Mucosa of rectum (tissue), 2 donors: ENCODE data around the gene RPGRIP1.
A peak's percentile ranks its signal among the peaks of the same experiment; 100 is the strongest.
"Not testable (repeated sequence)": the region's sequence is repeated elsewhere in the genome, so short reads cannot be mapped to it uniquely, and the experiment has no call there.

Source experiments
- H3K27ac ChIP-seq, 2 donors: one replicate each; pipeline ENCODE4 v1.7.0; 2013; ENCODE audit warnings: inconsistent platforms in 2 of 2, low read depth in 2 of 2, low read length in 2 of 2
- H3K27me3 ChIP-seq, 2 donors: one replicate each; pipeline ENCODE4 v1.7.0; 2013; ENCODE audit warnings: low read length in 2 of 2; ENCODE audit not compliant: control insufficient read depth in 2 of 2, insufficient read depth in 2 of 2
- H3K36me3 ChIP-seq, 2 donors: one replicate each; pipeline ENCODE4 v1.7.0; 2013; ENCODE audit warnings: low read length in 2 of 2; ENCODE audit not compliant: control insufficient read depth in 2 of 2, insufficient read depth in 2 of 2
- H3K4me1 ChIP-seq, 2 donors: one replicate each; pipeline ENCODE4 v1.7.0; 2013; ENCODE audit warnings: low read length in 2 of 2, mild to moderate bottlenecking in 1 of 2; ENCODE audit not compliant: control insufficient read depth in 2 of 2, insufficient read depth in 2 of 2
- H3K4me3 ChIP-seq, 2 donors: one replicate each; pipeline ENCODE4 v1.7.0; 2013; ENCODE audit warnings: low read length in 2 of 2
- H3K9ac ChIP-seq, 2 donors: one replicate each; pipeline ENCODE4 v1.7.0; 2013; ENCODE audit warnings: low read length in 2 of 2, low read depth in 1 of 2, mild to moderate bottlenecking in 1 of 2
- H3K9me3 ChIP-seq, 2 donors: one replicate each; pipeline ENCODE4 v1.7.0; 2013; ENCODE audit warnings: low read length in 2 of 2; ENCODE audit not compliant: control insufficient read depth in 2 of 2
- donor health status: healthy.
- donor health status: Normal muscosa, but diverticular disease.

Gene RPGRIP1

DNA sequence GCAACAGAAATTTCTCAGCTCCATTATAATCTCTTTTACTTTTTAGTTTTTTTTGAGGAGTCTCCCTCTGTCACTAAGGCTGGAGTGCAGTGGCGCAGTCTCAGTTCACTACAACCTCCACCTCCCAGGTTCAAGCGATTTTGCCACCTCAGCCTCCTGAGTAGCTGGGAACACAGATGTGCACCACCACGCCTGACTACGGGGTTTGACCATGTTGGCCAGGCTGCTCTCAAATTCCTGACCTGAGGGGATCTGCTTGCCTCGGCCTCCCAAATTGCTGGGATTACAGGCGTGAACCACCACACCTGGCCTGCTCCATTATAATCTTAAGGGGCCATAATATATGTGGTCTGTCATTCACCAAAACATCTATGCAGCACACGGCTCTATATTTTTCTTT is 34.1 kb upstream of the RPGRIP1 start:
- H3K36me3 ChIP-seq: peaks cover 45 to 50% of the 10 kb centered on the region in 2 donors
- H3K4me1 ChIP-seq: no peaks in the 10 kb centered on the region
- H3K4me3 ChIP-seq: no peak overlapping the region
- no peak overlapping the region for H3K9ac ChIP-seq
- no peaks in the 10 kb centered on the region for H3K9me3 ChIP-seq
- no peaks in the 10 kb centered on the region for H3K27me3 ChIP-seq
- no peak overlapping the region for H3K27ac ChIP-seq

DNA sequence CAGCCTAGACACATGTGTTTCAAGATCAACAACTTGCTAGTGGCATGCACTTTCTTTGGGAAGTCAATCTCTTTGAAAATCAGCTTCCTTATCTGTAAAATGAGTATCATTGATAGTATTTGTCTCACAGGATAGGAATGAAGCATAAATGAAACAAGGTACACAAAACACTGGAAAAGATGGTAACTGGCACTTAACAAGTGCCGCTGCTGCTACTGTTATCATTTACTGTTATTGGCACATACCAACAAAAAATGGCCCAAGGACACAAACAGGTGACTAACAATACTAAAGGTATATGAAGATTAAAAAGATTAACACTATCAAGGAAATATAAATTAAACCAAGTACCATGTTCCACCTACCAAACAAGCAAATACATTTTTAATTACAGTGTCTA is 31.5 kb upstream of the RPGRIP1 start:
- H3K27me3 ChIP-seq: no peaks in the 10 kb centered on the region
- H3K9ac ChIP-seq: no peak overlapping the region
- no peaks in the 10 kb centered on the region for H3K9me3 ChIP-seq
- H3K36me3 ChIP-seq: peaks cover 40 to 59% of the 10 kb centered on the region in 2 donors
- no peak overlapping the region for H3K27ac ChIP-seq
- no peak overlapping the region for H3K4me3 ChIP-seq
- H3K4me1 ChIP-seq: no peaks in the 10 kb centered on the region

DNA sequence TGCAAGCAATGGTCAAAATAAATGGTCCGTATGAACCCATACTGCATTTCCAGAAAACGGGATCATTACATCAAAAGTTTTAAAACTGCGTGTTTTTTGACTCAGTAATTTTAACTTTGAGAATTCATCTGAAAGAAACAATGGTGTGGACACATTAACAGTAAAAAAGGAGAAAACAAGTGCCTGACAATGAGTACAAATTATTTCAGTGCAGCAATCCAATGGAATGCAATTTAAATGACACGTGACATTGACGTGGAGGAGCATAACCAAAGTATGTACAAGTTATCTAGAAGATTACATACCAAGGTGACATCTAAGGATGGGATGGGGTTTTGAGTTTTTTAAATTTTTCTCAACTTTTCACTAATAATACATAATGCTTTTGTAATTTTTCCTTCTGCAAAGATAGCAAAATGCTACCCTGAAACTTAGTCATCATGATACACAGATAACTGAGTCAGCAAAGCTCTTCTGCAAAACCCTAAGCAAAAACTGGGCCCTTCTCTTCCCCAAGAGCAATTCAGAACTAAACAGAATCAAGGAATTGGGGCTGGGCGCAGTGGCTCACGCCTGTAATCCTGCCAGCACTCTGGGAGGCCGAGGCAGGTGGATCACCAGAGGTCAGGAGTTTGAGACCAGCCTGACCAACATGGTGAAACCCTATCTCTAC is 31.0 kb upstream of the RPGRIP1 start:
- no peak overlapping the region for H3K9ac ChIP-seq
- H3K27ac ChIP-seq: no peak overlapping the region
- peaks cover 35 to 57% of the 10 kb centered on the region in 2 donors for H3K36me3 ChIP-seq
- no peak overlapping the region for H3K4me3 ChIP-seq
- no peaks in the 10 kb centered on the region for H3K4me1 ChIP-seq
- H3K9me3 ChIP-seq: no peaks in the 10 kb centered on the region
- H3K27me3 ChIP-seq: no peaks in the 10 kb centered on the region

- Histone ChIP-seq H3K27ac (no peak overlapping the region), H3K4me1 (peaks cover 0 to 5% of the 10 kb centered on the region in 2 donors), H3K4me3 (no peak overlapping the region), H3K36me3 (peaks cover 32 to 55% of the 10 kb centered on the region in 2 donors), H3K9me3 (no peaks in the 10 kb centered on the region), H3K27me3 (no peaks in the 10 kb centered on the region), H3K9ac (no peak overlapping the region)
These were observed 28.7 kb upstream of the RPGRIP1 start for GRCh38 chr14:21251215-21251614.

DNA sequence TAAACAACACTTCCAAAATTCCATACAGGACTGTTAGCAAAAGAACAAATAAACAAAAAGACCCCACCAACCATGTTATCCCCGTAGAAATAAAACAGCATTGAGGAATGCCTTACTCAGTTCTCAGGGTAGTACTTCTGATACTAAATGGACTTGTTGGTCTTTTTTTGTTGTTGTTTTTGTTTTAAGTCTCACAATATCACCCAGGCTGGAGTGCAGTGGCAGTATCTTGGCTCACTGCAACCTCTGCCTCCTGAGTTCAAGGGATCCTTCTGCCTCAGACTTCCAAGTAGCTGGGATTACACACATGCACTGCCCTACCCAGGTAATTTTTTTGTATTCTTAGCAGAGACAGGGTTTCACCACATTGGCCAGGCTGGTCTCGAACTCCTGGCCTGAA is 27.7 kb upstream of the RPGRIP1 start:
- Histone ChIP-seq H3K9ac (no peak overlapping the region), H3K9me3 (no peaks in the 10 kb centered on the region), H3K4me3 (no peak overlapping the region), H3K4me1 (peaks cover 0 to 8% of the 10 kb centered on the region in 2 donors), H3K36me3 (peaks cover 32 to 64% of the 10 kb centered on the region in 2 donors), H3K27me3 (no peaks in the 10 kb centered on the region), H3K27ac (no peak overlapping the region)

DNA sequence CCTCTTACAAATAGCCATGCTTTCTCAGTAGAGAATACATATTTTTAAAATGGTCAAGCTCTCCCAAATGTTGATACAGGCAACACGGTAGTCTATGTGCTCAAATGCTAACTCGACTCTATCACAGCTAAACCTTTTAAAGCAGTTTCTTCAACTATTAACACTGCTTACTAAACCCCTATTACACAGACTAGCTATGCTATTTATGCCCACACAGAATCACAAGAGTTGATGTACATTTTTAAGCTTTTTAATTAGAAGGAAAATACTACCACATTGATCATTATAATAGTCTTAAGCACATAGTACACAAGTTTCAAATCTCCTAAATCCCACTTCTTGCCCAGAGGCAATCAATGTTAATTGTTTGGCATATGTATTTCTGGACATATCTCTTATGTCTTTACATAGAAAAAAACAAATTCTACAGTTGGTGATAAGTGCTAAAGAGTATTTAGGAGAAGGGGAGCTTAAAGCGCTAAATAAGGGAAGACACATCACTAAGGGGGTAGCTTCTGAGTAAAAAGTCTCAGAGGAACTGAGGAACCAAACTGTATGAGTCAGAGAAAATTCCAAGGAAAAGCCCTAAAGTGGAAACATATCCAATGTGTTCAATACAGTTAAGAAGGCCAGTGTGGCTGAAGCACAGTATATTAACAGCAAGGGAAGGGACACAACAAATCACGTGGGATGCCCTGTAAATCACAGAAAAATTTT is 24.3 kb upstream of the RPGRIP1 start:
- Histone ChIP-seq H3K4me3 (peak overlapping the region in 1 of 2 donors; percentile 20), H3K36me3 (peaks cover 22 to 65% of the 10 kb centered on the region in 2 donors), H3K9me3 (no peaks in the 10 kb centered on the region), H3K27ac (no peak overlapping the region), H3K9ac (no peak overlapping the region), H3K27me3 (no peaks in the 10 kb centered on the region), H3K4me1 (peaks cover 3 to 11% of the 10 kb centered on the region in 2 donors)

DNA sequence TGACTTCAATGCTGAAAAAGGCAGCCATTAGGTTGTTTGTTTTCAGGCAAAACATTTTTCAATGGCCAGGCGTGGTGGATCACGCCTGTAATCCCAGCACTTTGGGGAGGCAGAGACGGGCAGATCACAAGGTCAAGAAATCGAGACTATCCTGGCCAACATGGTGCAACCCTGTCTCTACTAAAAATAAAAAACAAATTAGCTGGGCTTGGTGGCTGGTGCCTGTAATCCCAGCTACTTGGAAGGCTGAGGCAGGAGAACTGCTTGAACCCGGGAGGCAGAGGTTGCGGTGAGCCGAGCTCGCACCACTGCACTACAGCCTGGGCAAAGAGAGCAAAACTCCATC is 23.8 kb upstream of the RPGRIP1 start:
- peaks cover 3 to 11% of the 10 kb centered on the region in 2 donors for H3K4me1 ChIP-seq
- not testable (repeated sequence) for H3K4me3 ChIP-seq, H3K9me3 ChIP-seq, H3K27me3 ChIP-seq, H3K9ac ChIP-seq, H3K27ac ChIP-seq
- peaks cover 22 to 66% of the 10 kb centered on the region in 2 donors for H3K36me3 ChIP-seq

- Histone ChIP-seq H3K27me3 (no peaks in the 10 kb centered on the region), H3K9ac (no peak overlapping the region), H3K27ac (no peak overlapping the region), H3K36me3 (peaks cover 29 to 66% of the 10 kb centered on the region in 2 donors), H3K4me3 (peak overlapping the region in 1 of 2 donors; percentile 5), H3K9me3 (no peaks in the 10 kb centered on the region), H3K4me1 (peaks cover 3 to 11% of the 10 kb centered on the region in 2 donors)
These were observed 23.1 kb upstream of the RPGRIP1 start for GRCh38 chr14:21256539-21257393.

DNA sequence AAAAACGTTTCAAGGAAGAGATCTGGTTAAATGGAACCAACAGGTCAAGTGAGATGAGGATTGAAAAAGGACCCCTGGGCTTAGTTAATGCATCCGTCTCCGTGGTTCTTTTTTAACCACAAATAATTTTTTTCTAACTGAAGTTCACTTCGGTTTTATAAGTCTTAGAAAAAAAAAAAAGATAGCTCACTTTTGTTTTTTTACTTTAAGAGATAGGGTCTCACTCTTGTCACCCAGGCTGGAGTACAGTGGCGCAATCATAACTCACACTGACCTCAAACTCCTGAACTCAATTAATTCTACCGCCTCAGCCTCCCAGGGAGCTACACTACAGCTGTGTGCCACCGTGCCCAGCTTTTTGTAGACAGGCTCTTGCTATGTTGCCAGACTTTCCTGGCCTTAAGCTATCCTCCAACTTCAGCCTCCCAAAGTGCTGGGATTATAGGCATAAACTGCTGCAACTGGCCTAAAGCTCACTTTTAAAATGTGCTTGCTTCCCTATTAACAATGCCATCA is 22.4 kb upstream of the RPGRIP1 start:
- Histone ChIP-seq H3K4me3 (peak overlapping the region in 1 of 2 donors; percentile 31), H3K9me3 (no peaks in the 10 kb centered on the region), H3K27me3 (no peaks in the 10 kb centered on the region), H3K4me1 (peaks cover 5 to 13% of the 10 kb centered on the region in 2 donors), H3K27ac (no peak overlapping the region), H3K9ac (no peak overlapping the region), H3K36me3 (peaks cover 33 to 68% of the 10 kb centered on the region in 2 donors)
